ENCODE results near the gene MAP7D1. TPM values are rescaled to one million over a fixed set of nuclear protein-coding genes. Genes with fewer than 3 reads are reported as not detected.
"Not testable (repeated sequence)": the region's sequence is repeated elsewhere in the genome, so short reads cannot be mapped to it uniquely, and the experiment has no call there.

The MAP7D1 gene
- total RNA-seq, 1 experiment from 2014 or later = 82.4 TPM

DNA sequence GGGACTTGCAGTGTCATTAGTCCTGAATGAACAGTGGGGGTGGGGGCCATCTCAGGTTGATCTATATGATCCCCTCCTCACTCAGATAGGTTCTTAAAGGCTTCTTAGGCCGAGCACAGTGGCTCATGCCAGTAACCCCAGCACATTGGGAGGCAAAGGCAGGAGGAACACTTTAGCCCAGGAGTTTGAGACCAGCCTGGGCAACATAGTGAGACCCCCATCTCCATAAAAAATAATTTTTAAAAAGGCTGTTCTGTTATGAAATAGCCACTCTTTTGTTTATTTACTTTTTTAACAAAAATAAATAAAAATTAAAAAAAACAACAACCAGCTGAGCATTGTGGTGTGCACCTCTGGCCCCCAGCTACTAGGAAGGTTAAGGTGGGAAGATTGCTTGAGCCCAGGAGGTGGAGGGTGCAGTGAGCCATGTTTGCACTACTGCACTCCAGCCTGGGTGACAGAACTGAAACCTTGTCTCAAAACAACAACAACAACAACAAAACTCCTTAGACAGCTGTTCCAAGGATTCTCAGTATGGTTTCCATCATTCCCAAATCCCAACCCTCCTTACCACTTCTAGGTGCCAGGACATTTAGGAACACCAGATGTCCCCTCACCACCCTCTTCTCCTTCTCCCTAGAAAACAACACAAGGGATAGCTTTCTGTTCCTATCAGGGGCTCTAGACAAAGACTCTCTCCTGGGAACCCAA, 4.7 kb upstream of the MAP7D1 start:
- no peak for DNase-seq (ENCODE audit: low read depth)

DNA sequence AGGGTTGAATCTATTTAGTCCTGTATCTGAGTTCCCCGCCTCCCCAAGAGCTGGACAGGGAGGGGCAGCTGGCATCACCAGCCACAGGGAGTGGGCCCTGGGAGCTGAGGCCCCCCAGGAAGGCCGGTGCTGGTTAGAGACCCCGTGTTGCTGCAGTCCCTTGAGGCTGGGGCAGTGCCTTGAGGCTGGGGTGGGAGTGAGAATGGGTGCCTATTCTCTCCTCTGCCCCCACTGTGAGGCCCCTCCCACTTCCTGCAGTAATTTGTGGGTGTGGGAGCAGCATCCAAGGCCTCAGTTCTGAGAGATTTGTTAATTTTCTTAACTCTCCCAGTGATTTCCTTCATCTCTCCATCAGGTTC, 4.1 kb upstream of the MAP7D1 start:
- DNase-seq (ENCODE audit: low read depth) = peak; percentile 35

DNA sequence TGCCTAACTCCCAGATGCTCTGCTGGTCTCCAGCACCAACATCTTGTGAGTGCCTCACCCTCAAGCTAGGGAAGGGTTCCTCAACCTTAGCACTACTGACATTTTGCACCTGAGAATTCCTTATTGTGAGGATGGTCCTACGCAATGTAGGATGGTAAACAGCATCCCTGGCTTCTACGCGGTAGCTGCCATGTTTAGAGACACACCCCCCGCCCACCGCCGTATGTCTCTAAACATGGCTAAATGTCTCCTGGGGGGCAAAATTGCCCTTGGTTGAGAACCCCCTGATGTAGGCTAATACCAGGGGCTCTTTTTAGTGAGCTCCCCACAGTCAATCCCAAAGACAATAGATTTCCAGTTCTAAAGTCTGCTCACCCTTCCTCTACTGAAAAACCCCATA, 2.5 kb upstream of the MAP7D1 start:
- DNase-seq (ENCODE audit: low read depth) = no peak

DNA sequence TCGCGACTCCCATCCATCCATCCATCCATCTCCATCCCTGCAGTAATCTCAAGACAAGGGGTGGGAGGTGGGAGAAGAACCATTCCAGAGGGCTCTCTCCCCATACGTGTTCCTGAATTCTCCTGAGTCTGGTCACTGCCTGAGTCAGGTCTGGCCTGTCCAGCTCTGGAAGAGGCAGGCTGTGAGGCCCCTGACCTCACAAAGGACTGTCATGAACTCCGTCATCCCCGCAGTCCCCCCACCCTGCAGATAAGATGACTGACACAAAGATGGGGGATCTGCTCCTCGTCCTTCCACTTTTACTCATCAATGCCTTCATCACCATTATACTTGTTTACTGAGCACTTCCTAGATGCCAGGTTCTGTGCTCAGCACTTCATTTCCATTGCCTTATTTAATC, 1.6 kb upstream of the MAP7D1 start:
- DNase-seq (ENCODE audit: low read depth) = no peak

DNA sequence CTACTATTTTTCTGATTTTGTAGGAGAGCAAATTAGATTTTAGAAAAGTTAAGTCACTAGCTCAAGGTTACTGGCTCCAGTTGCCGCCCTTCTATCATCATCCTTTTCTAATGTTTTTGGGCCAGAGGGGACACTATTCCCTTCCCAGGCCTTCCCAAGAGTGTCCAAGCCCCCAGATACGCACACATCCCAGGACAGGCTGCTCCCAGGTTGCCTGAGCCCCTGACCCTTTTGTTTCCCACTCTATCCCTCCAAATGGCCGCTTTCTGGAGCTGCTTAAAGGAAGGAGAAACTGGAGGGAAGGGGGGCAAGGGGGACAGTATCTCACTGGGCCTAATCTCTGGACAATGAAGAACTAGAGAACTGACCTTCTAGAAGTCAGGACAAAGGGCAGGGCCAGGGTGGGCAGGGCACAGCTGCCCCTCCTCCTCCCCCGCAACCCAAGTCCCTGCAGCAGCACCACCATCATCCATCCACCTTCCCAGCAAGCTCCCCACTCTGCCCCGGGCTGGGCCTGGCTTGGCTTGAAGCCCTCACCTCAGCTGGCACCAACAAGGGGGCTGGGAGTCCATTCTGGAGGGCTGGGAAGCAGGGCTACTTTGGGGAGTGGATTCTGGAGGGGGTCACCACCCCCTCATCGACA, 1.1 kb upstream of the MAP7D1 start:
- DNase-seq (ENCODE audit: low read depth) = peak; percentile 40

DNA sequence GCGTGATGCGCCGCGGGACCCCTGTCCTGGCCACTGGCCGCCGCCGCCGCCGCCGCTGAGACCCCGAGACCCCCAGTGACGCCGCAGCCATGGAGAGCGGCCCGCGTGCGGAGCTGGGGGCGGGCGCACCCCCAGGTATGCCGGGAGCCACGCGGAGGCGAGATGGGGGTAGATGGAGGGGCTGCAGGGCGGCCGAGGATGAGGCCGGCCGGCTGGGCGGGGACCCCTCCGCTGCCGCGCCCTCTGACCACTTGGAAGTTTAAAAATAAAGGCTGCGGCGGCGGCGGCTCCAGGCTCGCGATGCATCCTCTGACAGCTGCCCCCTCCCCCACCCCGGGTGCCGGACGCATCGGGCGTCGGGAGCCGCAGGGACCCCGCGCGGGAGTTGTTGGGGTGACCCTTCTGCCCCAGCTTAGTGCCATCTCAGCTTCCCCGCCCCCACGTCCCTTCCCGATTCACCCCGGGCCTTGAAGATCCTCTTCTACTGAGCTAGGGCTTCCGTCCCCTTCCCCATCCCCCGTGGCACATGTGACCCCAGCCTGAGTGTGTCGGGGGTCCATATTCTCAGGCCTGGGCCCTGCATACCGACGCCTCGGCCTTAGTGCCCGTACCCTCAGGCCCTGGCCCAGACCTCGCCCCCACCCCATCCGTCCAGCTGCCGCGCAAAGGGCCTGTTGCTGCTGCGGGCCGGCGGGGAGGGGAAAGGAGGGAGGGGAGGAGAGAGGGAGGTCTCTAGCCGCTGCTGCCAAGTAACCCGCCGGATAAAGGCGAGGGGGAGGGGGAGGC, 562 bp downstream of the MAP7D1 start:
- DNase-seq (ENCODE audit: low read depth) = peak; percentile 60

DNA sequence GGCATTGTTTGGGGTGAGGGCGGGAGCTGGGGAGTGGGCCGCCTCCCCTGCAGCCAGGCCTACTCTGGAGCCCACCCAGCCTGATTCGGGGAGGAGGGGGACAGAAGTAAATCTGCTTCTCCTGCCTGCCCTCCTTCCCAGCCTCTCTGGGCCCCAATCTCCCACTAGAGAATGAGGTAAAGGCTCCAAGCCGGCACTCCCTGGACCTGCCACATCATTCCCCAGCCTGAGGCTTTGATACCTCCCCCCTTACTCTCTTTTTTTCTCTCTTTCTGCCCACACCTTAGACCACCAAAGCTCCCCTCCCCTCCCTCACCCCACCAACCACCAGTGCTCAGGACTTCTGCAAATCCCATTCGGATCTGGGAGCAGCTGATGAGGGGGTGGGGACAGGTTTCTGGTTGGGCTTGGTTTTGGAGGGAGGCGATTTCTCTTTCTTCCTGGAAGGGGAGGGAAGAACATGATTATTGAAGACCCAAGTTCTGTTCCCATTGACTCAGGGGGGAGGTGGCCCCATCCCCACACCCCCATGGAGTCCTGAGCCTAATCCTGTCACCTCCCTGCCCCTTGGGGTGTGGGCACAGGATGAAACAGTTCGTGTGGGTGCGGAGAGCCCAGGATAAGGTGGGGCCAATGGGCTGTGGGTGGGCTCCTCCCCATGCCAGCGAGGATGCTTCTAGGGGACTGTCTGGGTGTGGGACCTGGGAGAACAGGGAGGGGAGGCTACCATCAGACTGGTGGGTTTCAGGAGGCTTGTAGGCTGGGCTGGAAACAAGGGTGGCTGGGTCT, 1.3 kb downstream of the MAP7D1 start:
- DNase-seq (ENCODE audit: low read depth) = peak; percentile 24

DNA sequence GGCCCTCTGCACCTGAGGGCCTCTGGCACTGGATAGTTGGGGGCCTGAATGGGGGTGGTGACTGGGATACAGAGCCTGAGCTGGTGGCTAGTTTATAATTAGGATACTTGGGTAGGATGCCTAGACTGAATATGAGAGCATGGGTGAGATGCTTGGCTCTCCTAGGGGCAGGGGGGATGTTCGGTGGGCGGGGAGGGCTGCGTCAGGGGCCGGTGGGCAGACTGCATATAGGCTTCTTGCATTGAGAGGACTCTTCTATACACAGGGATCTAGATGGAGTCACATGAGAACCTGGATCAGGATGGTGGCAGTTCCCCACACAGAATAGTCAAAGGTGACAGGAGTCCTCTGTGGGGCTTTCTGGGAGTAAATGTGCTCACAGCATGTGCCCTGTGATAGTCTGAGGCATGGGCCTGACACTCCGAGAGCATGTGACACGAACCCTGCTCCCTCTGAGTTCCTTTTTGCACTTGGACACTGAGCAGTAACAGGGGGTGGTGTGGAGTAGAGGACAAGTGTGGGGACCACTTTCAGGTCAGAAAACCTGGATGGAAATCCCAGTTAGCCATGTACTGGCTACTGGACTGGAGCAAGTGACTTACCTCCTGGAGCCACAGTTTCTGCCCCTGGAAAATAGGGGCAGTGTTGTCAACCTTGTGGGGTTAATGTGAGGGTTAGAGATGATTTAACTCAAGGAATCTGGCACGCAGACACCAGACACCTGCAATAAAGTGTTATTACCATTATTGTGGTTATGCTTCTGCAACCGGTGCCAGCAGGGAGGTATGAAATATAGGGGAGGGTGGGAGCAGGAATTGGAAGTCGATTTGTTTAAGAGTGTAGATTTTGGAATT, 2.2 kb downstream of the MAP7D1 start:
- no peak for DNase-seq (ENCODE audit: low read depth)

DNA sequence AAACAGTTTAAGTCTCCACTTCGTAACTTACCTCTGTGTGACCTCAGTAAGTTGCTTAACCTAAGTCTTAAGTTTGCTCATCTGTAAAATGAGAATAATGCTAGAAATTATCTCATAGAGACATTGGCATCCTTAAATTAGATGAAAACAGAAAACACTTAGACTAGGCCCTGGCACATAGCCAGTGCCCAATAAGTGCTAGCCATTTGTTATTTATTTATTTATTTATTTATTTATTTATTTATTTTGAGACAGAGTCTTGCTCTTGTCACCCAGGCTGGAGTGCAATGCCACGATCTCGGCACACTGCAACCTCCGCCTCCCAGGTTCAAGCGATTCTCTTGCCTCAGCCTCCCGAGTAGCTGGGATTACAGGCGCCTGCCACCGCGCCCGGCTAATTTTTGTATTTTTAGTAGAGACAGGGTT, 2.9 kb downstream of the MAP7D1 start:
- not testable (repeated sequence) for DNase-seq (ENCODE audit: low read depth)

DNA sequence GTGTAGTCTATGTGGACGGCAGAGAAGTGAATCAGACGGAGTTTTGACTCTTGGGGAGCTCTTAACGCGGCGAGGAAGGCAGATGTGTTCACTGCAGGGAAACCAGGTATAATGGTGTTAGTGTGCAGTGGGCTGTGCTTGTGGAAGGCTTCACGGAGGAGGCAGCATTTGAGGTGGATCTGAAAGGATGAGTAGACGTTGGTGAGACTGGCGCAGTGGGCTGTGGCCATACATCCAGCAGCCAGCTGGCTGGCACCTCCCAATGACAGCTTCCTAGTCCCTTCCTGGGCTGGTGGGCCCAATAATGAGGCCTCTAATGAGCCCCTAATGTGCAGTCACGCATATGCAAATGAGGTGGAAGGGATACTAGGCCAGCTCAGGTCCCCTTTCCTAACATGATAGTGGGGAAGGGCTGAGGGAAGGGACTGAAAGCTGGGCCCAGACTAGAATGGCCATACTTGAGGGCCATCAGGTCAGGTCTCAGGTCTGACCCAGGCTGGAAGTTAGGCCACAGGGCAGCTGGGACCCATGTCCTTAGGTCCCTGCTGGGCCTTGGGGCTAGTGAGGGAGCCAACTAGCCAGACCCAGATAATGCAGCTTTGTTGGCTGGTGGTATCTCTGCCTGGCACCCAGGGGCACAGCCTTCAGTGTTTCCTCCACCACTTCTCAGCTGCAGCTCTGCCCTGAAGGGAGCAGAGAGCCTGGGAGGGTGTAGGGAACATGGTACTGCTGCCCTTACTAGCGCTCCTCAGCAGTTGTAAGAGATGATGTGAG, 3.8 kb downstream of the MAP7D1 start:
- no peak for DNase-seq (ENCODE audit: low read depth)

DNA sequence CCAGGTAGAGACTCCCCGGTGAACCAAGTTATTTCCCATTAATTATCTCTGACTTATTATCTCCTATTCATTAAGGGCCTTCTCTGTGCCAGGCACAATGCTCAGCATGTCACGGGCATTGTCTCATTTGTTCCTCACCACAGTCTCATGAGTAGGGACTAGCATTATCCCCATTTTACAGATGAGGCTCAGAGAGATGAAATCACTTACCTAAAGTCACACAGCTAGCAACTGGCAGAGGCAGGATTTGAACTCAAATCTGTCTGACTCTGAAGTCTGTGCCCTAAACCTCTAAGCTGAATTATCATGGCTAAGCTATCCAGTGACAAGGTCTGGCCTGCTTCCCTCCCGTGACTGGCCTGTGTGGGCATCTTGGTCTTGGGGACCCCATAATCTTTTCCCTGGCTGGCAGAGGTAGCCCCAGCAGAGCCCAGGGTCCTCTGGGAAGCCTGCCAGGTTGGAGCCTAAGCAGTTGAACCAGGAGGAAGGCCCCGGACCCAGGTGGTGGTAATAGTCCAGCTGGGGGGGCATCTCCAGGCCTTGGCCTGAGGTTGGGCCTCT, 4.5 kb downstream of the MAP7D1 start:
- DNase-seq (ENCODE audit: low read depth) = no peak

DNA sequence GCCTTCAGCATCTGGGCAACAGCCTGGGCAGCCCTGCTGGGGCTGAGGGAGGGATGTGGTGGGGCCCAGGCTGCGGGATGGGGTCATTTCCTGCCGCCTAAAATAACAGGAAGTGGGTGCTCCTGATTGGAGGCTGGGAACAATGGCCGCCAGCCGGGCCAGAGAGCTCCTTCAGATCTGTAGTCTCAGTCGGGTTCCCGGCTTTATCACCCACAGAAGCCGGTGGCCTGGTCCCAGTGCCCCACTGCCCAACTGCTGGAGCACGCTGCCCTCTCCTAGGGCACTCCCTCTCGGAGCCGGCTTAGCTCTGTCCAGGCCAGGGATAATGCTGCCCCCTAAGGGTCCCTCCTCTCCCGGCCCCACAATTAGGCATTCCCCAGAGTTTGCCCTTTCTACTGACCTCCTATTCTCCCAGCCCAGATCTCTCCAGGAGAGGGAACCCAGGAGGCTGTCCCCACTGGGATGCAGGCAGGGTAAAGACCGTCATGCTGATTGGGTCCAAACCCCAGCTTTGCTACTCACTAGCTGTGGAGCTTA, 5.1 kb downstream of the MAP7D1 start:
- DNase-seq (ENCODE audit: low read depth) = peak; percentile 83

DNA sequence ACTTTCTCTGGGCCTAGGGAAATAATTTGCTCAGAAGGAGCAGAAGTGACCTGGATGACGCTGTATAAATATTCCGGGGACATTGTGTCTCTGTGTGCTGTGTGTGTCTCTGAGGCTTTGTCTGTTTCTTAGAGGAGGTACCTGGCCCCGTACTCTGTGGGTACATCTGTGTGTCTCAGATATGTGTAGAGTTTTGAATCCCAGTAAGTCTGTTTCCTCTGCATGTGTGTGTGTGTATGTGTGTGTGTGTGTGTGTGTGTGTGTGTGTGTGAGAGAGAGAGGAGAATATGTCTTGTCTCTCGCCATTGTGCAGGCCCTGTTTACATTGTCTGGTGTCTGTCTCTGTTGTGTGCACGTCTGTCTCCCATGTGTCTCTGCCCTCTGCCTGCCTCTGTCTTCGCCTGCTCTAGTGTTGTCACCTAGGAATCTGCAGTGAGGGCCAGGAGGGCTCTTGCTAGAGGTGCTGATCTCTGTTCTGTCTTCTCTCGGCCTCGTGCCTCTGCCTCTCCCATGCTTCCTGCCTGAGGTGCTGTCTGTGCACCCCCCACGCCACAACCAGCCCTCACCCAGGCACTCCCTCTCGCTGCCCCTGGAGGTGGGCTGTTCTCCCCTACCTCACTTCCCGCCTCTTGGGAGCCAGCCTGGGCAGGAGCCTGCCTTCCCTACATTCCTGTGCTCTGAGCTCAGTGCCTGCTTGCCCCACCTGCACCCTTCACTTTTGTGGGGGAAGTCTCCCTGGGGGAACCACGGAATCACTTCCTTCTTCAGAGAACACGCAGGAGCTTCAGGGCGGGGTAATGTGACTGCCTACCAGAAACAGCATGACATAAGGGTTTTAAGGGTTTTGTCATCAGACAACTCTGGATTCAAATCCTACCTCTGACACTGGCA, 5.9 kb downstream of the MAP7D1 start:
- no peak for DNase-seq (ENCODE audit: low read depth)

DNA sequence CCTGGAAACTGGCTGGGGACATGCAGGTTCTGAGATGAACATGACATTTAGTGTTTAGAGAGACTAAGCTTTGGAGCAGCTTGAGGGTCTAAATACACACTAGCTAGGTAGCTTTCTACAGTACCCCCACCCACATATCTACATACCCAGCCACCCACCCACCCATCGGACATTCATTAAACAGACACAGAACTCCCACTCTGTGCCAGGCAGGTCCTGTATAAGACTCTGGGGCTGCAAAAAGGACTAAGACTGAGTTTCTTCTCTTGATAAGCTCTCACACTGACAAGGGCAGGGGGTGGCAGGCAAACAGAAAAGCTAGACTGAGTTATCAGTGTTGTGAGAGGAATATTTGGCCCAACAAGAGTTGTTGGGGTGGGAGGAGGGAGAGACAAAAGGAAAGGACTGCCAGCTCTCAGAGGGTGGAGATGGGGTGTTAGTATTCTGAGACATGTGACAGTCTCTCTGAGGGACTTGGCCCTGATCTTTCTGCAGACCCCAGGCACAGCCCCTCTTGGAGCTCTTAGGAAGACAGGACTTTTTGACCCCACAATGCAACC, 6.8 kb downstream of the MAP7D1 start:
- DNase-seq (ENCODE audit: low read depth) = no peak

DNA sequence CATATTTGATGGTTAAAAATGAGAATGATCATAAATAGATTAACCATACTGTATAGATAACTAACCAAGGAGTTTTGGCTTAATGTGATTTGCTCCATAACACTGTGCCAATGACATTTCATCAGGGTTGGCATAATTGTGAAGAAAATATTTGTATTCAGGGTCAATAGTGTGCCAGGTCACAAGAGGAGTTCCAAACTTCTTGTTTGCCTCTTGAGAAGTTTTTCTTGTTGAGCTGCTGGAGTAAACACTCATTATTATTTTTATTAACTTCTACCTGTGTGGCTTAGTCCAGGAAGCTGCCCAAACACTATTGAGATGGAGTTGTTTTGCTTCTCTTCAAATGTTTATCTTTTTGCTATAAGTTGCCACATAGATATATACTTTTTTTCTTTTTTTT, 7.5 kb downstream of the MAP7D1 start:
- DNase-seq (ENCODE audit: low read depth) = no peak

DNA sequence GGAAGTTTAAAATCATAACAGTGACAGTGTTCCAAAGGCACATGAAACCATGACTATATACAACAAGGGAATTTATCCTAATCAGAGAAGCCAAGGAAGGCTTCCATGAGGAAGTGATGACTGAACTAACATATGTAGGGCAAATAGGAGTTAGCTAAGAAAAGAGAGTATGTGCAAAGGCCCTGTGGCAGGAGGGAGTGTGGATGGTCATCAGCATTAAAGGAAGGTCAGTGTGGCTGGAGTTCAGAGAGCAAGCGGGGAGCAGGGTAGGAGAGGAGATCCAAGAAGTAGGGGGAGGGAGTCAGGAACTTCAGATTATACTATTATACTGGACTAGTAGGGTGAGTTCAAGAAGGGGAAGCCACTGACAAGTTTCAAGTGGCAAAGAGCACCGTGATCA, 8.4 kb downstream of the MAP7D1 start:
- no peak for DNase-seq (ENCODE audit: low read depth)

DNA sequence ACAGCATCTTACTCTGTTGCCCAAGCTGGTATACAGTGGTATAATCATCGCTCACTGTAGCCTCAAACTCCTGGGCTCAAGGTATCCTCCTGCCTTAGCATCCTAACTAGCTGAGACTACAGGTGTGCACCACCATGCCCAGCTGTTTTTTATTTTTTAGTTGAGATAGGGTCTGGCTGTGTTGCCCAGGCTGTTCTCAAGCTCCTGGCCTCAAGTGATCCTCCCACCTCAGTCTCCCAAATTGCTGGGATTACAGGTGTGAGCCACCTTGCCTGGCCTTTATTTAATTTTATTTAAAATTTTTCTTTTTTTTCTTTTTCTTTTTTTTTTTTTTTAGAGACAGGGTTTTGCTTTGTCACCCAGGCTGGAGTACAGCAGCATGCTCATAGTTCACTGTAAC, 9.2 kb downstream of the MAP7D1 start:
- no peak for DNase-seq (ENCODE audit: low read depth)

DNA sequence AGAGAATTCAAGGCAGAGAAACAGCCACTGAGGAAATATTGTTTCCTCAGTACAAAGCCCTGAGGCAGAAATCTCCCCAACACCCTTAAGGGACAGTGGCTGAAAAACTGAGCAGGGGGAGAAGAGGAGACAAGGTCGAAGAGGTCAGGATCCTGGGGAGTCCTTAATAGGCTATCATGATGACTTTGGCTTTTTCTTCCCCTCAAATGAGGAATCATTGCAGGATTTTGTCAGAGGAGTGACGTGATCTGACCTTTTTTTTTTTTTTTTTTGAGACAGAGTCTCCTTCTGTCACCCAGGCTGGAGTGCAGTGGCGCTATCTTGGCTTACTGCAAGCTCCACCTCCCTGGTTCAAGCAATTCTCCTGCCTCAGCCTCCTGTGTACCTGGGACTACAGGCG, 10.2 kb downstream of the MAP7D1 start:
- DNase-seq (ENCODE audit: low read depth) = no peak

All from RPMI7951 (cell line).